ENCODE measurements around the gene RILPL1. TPM values are rescaled to one million over a fixed set of nuclear protein-coding genes. Genes with fewer than 3 reads are reported as not detected.

RILPL1 gene
- total RNA-seq, 4 donors from 2014 or later = 10.8 to 46.1 (median 24.3) TPM

- Histone ChIP-seq H3K4me1 (peaks cover 0 to 28% (median 20%) of the 10 kb centered on the region in 3 donors), H3K27ac (peak overlapping the region; percentile 44 to 71 (median 70)), H3K27me3 (no peaks in the 10 kb centered on the region), H3K4me3 (no peak overlapping the region), H3K9me3 (no peaks in the 10 kb centered on the region), H3K36me3 (no peaks in the 10 kb centered on the region)
- no peak for TF ChIP-seq CTCF (IDR thresholded peaks at IDR 0.05)
- TF ChIP-seq POLR2AphosphoS5 (IDR thresholded peaks at IDR 0.05) = peak; percentile 58
- ATAC-seq = peak; percentile 59
- WGBS, 2 donors (ENCODE audit: low coverage in 1 of 2) = 23 to 29% methylated on average over 10 to 13 of the region's 18 CpGs
Measured at GRCh38 chr12:123445388-123446332, 87.9 kb downstream of the RILPL1 start.

- Histone ChIP-seq H3K9me3 (no peaks in the 10 kb centered on the region), H3K27ac (peak overlapping the region in 2 of 4 donors; percentile 31 to 71), H3K27me3 (no peaks in the 10 kb centered on the region), H3K4me3 (no peak overlapping the region), H3K4me1 (peaks cover 0 to 28% (median 20%) of the 10 kb centered on the region in 3 donors), H3K36me3 (no peaks in the 10 kb centered on the region)
- no peak for TF ChIP-seq POLR2AphosphoS5 (IDR thresholded peaks at IDR 0.05)
- TF ChIP-seq EP300 (IDR thresholded peaks at IDR 0.05) = no peak
- TF ChIP-seq POLR2A (IDR thresholded peaks at IDR 0.05) = no peak
- TF ChIP-seq CTCF (IDR thresholded peaks at IDR 0.05) = no peak
- ATAC-seq = peak; percentile 16
- 69 to 72% methylated on average over 6 to 7 of the region's 8 CpGs for WGBS, 2 donors (ENCODE audit: low coverage in 1 of 2)
Measured at GRCh38 chr12:123444092-123445026, 89.2 kb downstream of the RILPL1 start.

DNA sequence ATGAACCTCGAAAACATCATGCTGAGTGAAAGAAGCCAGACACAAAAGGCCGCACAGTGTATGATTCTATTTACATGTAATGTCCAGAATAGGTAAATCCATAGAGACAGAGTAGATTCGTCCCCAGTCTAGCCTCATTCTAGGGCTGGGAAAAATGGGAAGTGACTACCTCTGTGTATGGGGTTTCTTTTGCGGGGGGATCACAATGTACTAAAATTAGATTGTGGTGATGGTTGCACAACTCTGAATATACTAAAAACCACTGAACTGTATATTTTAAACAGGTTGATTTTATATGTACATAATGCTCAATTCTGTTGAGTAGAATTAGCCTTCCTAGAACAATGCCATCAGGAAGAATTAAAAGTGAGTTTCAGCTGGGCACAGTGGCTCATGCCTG, 90.7 kb downstream of the RILPL1 start:
- no peak for ATAC-seq

DNA sequence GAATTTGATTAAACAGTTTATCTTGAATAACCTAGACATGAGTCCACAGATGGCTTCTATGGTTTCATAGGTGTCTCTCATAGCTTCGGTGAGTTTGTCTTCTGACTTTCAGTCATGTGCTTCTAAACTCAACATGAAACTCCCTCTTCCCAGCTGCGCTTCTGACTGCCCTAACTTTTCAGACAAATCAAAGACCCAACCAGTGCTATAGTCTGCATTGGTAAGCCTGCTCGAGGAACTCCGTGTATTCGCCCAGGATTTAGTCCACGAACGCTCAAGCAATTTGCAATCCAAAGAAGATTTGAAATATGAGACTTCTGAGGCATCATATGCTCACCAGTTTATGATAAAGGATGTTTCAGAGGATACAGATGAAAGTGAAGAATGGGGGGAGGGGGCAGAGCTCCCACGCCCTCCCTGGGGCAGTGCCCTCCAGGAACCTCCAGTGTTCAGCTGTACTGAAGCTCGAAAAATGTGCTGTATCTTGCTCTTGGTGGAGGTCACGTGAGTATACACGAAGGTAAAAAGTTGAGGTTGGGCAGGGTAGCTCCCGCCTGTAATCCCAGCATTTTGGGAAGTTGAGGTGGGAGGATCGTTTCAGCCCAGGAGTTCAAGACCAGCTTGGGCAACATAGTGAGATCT, 91.9 kb downstream of the RILPL1 start:
- no peak overlapping the region for H3K4me3 ChIP-seq
- H3K4me1 ChIP-seq = peaks cover 0 to 31% (median 20%) of the 10 kb centered on the region in 3 donors
- TF ChIP-seq CTCF (IDR thresholded peaks at IDR 0.05) (no peak), POLR2A (IDR thresholded peaks at IDR 0.05) (no peak), EP300 (IDR thresholded peaks at IDR 0.05) (no peak), POLR2AphosphoS5 (IDR thresholded peaks at IDR 0.05) (no peak)
- 81 to 85% methylated on average over 6 to 13 of the region's 13 CpGs for WGBS, 2 donors (ENCODE audit: low coverage in 1 of 2)
- no peak overlapping the region for H3K27ac ChIP-seq
- H3K27me3 ChIP-seq = no peaks in the 10 kb centered on the region
- no peaks in the 10 kb centered on the region for H3K9me3 ChIP-seq
- ATAC-seq = no peak
- H3K36me3 ChIP-seq = no peaks in the 10 kb centered on the region

More for the DNA sequence above, 90.7 kb downstream of the RILPL1 start:
- Histone ChIP-seq H3K36me3 (no peaks in the 10 kb centered on the region), H3K4me3 (no peak overlapping the region), H3K27ac (no peak overlapping the region), H3K9me3 (no peaks in the 10 kb centered on the region), H3K4me1 (peaks cover 0 to 28% (median 20%) of the 10 kb centered on the region in 3 donors), H3K27me3 (no peaks in the 10 kb centered on the region)
- 71 to 96% methylated on average over 3 to 4 of the region's 4 CpGs for WGBS, 2 donors (ENCODE audit: low coverage in 1 of 2)
- TF ChIP-seq POLR2AphosphoS5 (IDR thresholded peaks at IDR 0.05) (no peak), POLR2A (IDR thresholded peaks at IDR 0.05) (no peak), CTCF (IDR thresholded peaks at IDR 0.05) (no peak), EP300 (IDR thresholded peaks at IDR 0.05) (no peak)

Data from gastroesophageal sphincter (tissue), 4 donors.